HG03469 (cell line): Measurements from ENCODE around the gene ZNF699.
"Not testable (repeated sequence)": the region's sequence is repeated elsewhere in the genome, so short reads cannot be mapped to it uniquely, and the experiment has no call there.

ENCODE experiments used
- ATAC-seq: cut with Tn5 transposase; IDR thresholded peaks from one replicate; pipeline ENCODE4 v1.9.1; 2021; ENCODE audit warnings: mild to moderate bottlenecking, moderate library complexity, moderate number of reproducible peaks; ENCODE audit not compliant: unreplicated experiment

ZNF699 gene

DNA sequence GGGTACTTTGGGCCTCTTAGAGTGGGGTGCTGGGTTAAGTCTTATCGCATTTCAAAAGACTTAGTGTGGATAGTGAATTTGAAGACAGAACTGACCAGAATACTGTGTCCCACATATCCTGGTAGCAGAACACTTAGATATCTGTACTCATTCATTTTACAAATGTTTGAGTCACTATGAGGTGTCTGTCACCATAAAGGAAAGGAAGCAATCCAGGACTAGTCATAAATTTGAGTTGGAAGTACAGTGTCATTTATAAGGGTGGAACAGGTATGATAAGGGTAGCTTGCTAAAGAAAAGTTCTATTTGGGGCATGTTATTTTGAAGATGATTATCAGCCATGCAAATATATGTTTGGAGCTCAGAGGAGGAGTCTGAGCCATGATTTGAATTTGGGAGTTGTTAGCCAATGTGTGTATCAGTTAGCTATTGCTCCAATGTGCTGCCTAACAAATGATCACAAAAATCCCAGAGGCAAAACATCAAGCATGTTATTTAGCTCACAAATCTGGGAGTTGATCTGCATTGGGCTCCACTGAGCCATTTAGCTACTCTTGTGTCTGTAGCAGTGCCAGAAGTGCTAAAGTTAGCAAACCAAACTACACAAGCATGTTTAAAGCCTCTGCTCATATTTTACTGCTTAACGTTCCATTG, 20.3 kb downstream of the ZNF699 start:
- ATAC-seq: no peak

DNA sequence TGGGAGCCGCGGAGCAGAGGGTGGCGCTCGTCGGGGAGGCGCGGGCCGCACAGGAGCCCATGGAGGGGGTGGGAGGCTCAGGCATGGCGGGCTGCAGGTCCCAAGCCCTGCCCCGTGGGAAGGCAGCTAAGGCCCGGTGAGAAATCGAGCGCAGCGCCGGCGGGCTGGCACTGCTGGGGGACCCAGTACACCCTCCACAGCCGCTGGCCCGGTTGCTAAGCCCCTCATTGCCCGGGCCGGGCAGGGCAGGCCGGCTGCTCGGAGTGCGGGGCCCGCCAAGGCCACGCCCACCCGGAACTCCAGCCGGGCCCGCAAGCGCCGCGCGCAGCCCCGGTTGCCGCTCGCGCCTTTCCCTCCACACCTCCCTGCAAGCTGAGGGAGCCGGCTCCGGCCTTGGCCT, 26.2 kb downstream of the ZNF699 start:
- not testable (repeated sequence) for ATAC-seq

DNA sequence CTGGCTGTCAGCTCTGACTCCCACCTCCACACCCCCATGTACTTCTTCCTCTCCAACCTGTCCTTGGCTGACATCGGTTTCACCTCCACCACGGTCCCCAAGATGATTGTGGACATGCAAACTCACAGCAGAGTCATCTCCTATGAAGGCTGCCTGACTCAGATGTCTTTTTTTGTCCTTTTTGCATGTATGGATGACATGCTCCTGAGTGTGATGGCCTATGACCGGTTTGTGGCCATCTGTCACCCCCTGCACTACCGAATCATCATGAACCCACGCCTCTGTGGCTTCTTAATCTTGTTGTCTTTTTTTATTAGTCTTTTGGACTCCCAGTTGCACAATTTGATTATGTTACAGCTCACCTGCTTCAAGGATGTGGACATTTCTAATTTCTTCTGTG, 58.4 kb downstream of the ZNF699 start:
- ATAC-seq: no peak

DNA sequence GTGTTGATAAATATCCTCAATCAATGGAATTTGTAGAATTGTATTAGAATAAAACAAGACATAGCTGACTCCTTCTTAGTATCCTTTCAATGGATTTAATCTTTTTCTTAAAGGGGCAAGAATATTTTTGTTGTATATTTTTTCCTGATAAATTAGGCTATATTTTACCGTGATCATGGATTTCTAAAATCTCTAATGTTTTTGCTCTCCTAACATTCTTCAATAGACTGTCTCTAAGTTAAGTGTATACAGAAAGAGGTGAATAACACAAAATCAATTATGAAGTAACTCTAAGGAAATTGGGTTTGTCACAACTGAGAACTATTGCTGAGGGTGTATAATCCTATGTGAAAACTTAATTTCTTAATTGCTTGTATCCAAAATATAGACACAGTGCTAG, 59.0 kb downstream of the ZNF699 start, which contains the start of gene OR7E24:
Gene OR7E24 (plus strand): TSS at position 301 of the 400 bp plus-strand sequence. CDS start 114 bp downstream, outside the sequence.
- no peak for ATAC-seq
